Central memory CD8-positive, alpha-beta T cell (primary cell): ENCODE results near the gene MAP3K13.

ENCODE experiments used
- ATAC-seq: fragments of 150-1000 bp; cut with Tn5 transposase; replicated peaks from 2 replicates; pipeline ENCODE4 v1.10.0; 2022; ENCODE audit warnings: mild to moderate bottlenecking, moderate FRiP score, moderate number of reproducible peaks; ENCODE audit not compliant: poor library complexity, severe bottlenecking; ENCODE audit errors: extremely low read depth
- DNase-seq, 2 donors: peaks; one replicate each; pipeline ENCODE4 v3.0.0; 2021; ENCODE audit warnings: low spot score in 2 of 2
- H3K27ac Mint-ChIP-seq: one replicate; pipeline ENCODE4 v1.8.0; 2022; ENCODE audit warnings: low read depth, mild to moderate bottlenecking, moderate library complexity, mixed read lengths
- H3K27me3 Mint-ChIP-seq: one replicate; pipeline ENCODE4 v1.8.0; 2022; ENCODE audit warnings: mixed read lengths
- H3K36me3 Mint-ChIP-seq: one replicate; pipeline ENCODE4 v1.8.0; 2022; ENCODE audit warnings: mild to moderate bottlenecking, moderate library complexity, mixed read lengths; ENCODE audit not compliant: insufficient read depth
- H3K4me1 Mint-ChIP-seq: one replicate; pipeline ENCODE4 v1.8.0; 2022; ENCODE audit warnings: mixed read lengths
- H3K4me3 Mint-ChIP-seq: one replicate; pipeline ENCODE4 v1.8.0; 2022; ENCODE audit warnings: mild to moderate bottlenecking, moderate library complexity, mixed read lengths
- H3K9me3 Mint-ChIP-seq: one replicate; pipeline ENCODE4 v1.8.0; 2022; ENCODE audit warnings: mixed read lengths

MAP3K13 gene

GRCh38 chr3:185519021-185519420 lies 156.1 kb downstream of the MAP3K13 start:
- Mint-ChIP-seq H3K36me3 (peaks cover 3% of the 10 kb centered on the region), H3K27me3 (peaks cover 51% of the 10 kb centered on the region), H3K4me3 (no peak overlapping the region), H3K27ac (no peak overlapping the region), H3K9me3 (no peaks in the 10 kb centered on the region), H3K4me1 (no peaks in the 10 kb centered on the region)
- DNase-seq (no peak), ATAC-seq (no peak)

GRCh38 chr3:185521349-185522138 lies 158.6 kb downstream of the MAP3K13 start:
- no peak for ATAC-seq
- Mint-ChIP-seq H3K27me3 (peaks cover 60% of the 10 kb centered on the region), H3K4me3 (no peak overlapping the region), H3K27ac (no peak overlapping the region), H3K9me3 (no peaks in the 10 kb centered on the region), H3K4me1 (no peaks in the 10 kb centered on the region), H3K36me3 (no peaks in the 10 kb centered on the region)
- DNase-seq = no peak

GRCh38 chr3:185526349-185526951 lies 163.5 kb downstream of the MAP3K13 start:
- DNase-seq = no peak
- no peak for ATAC-seq
- H3K9me3 Mint-ChIP-seq = no peaks in the 10 kb centered on the region

GRCh38 chr3:185527364-185527763 lies 164.4 kb downstream of the MAP3K13 start:
- Mint-ChIP-seq H3K9me3 (no peaks in the 10 kb centered on the region), H3K36me3 (no peaks in the 10 kb centered on the region), H3K27ac (no peak overlapping the region), H3K27me3 (peaks cover 46% of the 10 kb centered on the region), H3K4me1 (no peaks in the 10 kb centered on the region), H3K4me3 (no peak overlapping the region)
- ATAC-seq (no peak), DNase-seq (no peak)

More at GRCh38 chr3:185526349-185526951, 163.5 kb downstream of the MAP3K13 start:
- Mint-ChIP-seq H3K4me3 (no peak overlapping the region), H3K27me3 (peaks cover 53% of the 10 kb centered on the region), H3K4me1 (no peaks in the 10 kb centered on the region), H3K27ac (no peak overlapping the region), H3K36me3 (no peaks in the 10 kb centered on the region)

- Mint-ChIP-seq H3K27me3 (peaks cover 41% of the 10 kb centered on the region), H3K36me3 (no peaks in the 10 kb centered on the region), H3K27ac (no peak overlapping the region), H3K4me3 (no peak overlapping the region), H3K4me1 (no peaks in the 10 kb centered on the region), H3K9me3 (no peaks in the 10 kb centered on the region)
- DNase-seq = no peak
- ATAC-seq = no peak
Observed at GRCh38 chr3:185528532-185528931, 165.6 kb downstream of the MAP3K13 start.

- H3K9me3 Mint-ChIP-seq = no peaks in the 10 kb centered on the region
- DNase-seq (no peak), ATAC-seq (no peak)
- H3K36me3 Mint-ChIP-seq = no peaks in the 10 kb centered on the region
- no peaks in the 10 kb centered on the region for H3K4me1 Mint-ChIP-seq
- no peak overlapping the region for H3K27ac Mint-ChIP-seq
- H3K4me3 Mint-ChIP-seq = no peak overlapping the region
- peaks cover 22% of the 10 kb centered on the region for H3K27me3 Mint-ChIP-seq
Observed at GRCh38 chr3:185530856-185531255, 167.9 kb downstream of the MAP3K13 start.

GRCh38 chr3:185532901-185533300 lies 170.0 kb downstream of the MAP3K13 start:
- no peak overlapping the region for H3K4me3 Mint-ChIP-seq
- ATAC-seq (no peak), DNase-seq (no peak)
- no peaks in the 10 kb centered on the region for H3K36me3 Mint-ChIP-seq
- H3K27ac Mint-ChIP-seq = no peak overlapping the region
- H3K9me3 Mint-ChIP-seq = no peaks in the 10 kb centered on the region
- H3K27me3 Mint-ChIP-seq = peaks cover 11% of the 10 kb centered on the region
- peaks cover 7% of the 10 kb centered on the region for H3K4me1 Mint-ChIP-seq

GRCh38 chr3:185534511-185534910 lies 171.6 kb downstream of the MAP3K13 start:
- Mint-ChIP-seq H3K4me3 (no peak overlapping the region), H3K4me1 (peaks cover 7% of the 10 kb centered on the region), H3K36me3 (no peaks in the 10 kb centered on the region), H3K9me3 (no peaks in the 10 kb centered on the region), H3K27ac (no peak overlapping the region), H3K27me3 (peaks cover 6% of the 10 kb centered on the region)
- ATAC-seq (no peak), DNase-seq (no peak)

- no peaks in the 10 kb centered on the region for H3K9me3 Mint-ChIP-seq
Observed at GRCh38 chr3:185537369-185537970, 174.5 kb downstream of the MAP3K13 start.

More at GRCh38 chr3:185537369-185537970, 174.5 kb downstream of the MAP3K13 start:
- no peak for DNase-seq
- peak; percentile 36 for ATAC-seq
- H3K27ac Mint-ChIP-seq = no peak overlapping the region
- H3K27me3 Mint-ChIP-seq = no peaks in the 10 kb centered on the region
- no peaks in the 10 kb centered on the region for H3K36me3 Mint-ChIP-seq
- H3K4me3 Mint-ChIP-seq = no peak overlapping the region
- peaks cover 7% of the 10 kb centered on the region for H3K4me1 Mint-ChIP-seq
